Measurements from ENCODE around the gene FAM53B.
"Not testable (repeated sequence)": the region's sequence is repeated elsewhere in the genome, so short reads cannot be mapped to it uniquely, and the experiment has no call there.

FAM53B gene

DNA sequence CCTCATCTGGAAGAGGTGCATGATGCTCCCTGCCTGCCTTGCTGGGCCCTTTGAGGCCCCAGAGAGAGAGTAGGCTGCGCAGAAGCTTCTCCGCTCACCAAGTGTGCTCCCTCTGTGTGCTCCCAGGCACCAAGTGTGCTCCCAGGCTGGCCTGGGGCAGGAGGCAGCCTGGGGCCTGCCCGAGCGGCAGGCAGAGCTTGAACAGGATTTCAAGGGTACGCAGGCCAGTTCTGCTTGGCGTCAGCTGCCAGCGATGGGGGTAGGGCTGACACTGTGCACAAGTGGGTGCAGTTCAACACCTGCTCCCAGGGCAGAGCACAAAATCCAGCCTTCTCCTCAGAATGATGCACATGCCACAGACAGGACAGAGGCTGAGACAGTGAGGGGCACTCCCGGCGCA lies 119.7 kb downstream of the FAM53B start:
- DNase-seq: no peak

GRCh38 chr10:124624006-124624405 lies 120.2 kb downstream of the FAM53B start:
- no peak for DNase-seq

DNA sequence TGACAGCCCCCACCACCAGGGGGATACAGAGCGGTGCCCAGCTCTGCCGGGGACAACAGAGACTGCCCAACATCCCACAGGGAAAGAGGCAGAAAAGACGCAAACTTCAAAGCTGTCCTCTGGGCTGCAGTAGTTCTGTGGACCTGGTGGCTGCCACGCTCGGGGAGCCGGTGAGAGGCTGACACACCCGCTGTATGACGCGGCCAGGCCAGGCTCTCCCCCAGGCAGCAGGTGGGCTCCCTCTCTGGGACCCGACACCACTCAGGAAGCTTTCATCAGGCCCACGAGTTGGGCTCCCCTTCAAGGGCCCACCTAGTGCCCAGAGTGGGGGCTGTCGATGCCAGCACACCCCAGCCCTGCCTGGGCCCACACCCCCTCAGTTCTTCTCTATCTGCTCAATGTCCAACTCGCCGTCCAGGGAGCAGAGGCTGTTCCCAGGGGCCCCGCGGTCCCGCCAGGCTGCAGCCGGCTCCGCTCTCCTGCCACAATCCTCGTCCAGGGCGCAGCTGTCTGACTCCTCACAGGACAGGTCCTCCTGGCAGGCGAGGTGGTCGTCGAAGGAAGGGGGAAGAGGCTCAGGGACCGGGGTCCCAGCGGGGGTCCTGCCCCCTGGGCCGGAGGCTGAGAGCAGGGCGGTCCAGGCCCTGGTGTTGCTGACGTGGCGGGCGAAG lies 121.2 kb downstream of the FAM53B start:
- no peak for DNase-seq

DNA sequence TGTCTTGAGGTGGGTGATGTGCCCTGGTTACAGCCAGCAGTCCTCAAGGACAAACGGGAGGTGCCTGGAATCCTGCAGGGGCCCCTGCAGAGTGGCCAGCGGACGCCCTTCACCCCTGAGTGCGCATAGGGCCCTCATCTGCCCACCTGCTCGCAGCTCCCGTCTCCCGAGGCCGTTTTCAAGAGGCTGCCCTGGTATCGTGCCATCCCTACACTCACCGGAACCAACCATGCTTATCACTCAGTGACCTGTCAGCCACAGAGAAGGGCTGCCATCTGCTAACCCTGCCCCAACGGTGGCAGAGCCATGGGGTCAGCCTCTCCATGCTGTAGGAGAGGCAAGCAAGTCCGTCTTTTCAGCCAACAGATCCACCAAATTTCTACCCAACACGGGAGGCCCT lies 122.0 kb downstream of the FAM53B start:
- no peak for DNase-seq

GRCh38 chr10:124621637-124622036 lies 122.5 kb downstream of the FAM53B start:
- no peak for DNase-seq

GRCh38 chr10:124619802-124620490 lies 124.2 kb downstream of the FAM53B start:
- no peak for DNase-seq

- DNase-seq: no peak
These were observed 125.0 kb downstream of the FAM53B start for GRCh38 chr10:124619195-124619594.

DNA sequence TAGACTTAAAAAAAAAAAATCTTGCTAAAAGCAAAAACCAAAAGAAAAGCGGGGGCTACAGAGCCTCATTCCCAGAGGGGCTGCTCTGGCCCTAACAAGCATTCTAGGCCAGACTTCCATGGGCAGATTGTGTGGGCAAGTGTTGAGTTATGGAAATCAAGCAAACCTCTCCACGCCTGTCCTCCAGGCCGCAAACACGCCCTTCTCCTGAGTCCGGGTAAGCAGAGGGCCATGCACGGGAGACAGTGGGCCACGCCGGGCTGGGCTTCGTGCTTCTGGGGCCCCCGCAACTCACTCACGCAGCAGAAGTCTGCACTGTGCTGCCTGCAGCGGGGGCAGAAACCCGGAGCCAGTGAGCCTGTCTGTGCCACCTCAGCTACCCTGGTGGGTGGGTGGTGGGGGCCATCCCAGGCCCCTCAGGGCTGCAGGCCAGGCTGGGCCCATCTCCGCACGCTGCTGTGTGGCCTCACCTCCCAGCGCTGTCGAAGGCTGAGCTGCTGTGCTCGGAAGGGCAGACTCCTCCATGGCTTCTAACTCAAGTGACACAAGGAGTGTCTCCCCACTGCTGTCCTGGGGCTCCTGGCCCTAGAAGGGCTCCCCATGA lies 125.6 kb downstream of the FAM53B start:
- no peak for DNase-seq

DNA sequence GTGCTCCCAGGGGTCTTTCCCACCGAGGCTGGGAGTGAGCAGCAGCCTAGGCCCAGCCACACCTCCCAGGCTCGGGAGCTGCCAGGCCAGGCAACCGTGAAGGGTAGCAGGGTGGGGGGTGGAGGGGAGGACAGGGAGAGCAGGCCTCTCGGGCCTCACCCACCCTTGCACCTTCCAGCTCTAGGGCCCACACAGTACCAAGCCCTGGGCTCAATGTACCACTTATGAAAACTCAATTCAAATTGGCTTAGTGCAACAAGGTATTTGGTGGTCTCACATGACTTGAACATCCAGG lies 127.4 kb downstream of the FAM53B start:
- no peak for DNase-seq

- no peak for DNase-seq
These were observed 127.9 kb downstream of the FAM53B start for GRCh38 chr10:124616040-124616835.

DNA sequence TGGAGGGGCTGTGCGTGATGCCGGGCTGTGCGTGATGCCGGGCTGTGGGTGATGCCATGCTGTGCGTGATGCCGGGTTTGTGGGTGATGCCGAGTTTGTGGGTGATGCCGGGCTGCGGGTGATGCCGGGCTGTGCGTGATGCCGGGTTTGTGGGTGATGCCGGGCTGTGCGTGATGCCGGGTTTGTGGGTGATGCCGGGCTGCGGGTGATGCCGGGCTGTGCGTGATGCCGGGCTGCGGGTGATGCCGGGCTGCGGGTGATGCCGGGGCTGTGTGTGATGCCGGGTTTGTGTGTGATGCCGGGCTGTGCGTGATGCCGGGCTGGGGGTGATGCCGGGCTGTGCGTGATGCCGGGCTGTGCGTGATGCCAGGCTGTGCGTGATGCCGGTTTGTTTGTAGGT lies 128.9 kb downstream of the FAM53B start:
- no peak for DNase-seq

- no peak for DNase-seq
These were observed 130.0 kb downstream of the FAM53B start for GRCh38 chr10:124614003-124614659.

DNA sequence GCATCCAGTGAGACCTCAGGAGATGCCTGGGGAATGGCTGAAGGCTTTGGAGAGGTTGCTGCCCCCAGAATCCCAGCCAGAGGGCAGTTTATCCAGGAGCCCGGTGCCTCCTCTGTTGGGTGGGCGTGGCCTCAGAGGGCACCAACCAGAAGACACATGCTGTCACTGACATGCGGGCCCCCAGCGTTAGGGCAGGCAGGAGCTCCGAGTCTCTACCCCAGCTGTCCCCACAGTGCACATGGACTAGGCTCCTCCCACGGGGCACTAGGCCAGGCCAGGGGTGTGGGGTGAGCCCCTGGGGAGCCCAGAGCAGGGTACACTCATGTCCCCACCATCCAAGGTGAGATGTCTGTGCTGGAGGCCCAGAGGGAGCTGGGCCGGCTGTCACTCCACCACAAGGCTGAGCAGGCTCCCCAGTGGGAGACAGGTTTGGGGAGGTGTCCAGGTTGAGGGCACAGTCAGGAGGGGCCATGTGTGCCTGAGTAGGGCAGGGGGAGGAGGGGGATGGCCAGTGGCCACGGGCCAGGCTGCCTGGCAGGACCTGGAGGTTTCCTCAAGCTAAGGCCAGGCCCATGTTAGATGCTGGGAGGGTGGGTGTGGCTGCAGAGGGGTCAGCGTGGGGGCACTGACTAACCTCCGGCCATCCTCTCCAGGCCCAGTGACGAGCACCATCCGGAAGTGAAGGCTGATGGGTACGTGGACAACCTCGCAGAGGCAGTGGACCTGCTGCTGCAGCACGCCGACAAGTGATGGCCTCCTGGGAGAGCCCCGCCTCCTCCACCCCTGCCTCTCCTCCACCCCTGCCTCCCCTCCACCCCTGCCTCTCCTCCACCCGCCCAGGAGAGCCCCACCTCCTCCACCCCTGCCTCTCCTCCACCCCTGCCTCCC lies 131.3 kb downstream of the FAM53B start:
- DNase-seq: no peak

DNA sequence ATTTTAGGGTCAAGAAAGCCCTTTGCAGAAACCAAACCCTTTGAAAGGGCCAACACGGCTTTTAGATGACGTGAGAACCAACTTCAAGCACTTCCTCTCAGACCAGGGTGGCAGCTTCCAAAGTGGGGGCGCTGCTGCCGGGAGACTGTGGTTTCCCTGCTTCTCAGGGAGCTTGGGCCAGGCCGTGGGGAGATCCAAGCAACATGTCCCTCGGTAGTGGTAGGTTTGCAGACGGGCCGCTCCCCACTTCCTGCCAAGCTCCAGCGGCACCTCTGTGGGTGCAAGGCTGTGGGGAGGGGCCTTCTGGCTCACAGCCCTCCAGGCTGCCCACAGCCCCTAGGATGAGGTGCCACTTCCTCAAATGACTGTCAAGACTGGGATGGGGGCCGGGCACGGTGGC lies 132.4 kb downstream of the FAM53B start:
- DNase-seq: no peak

GRCh38 chr10:124610851-124611250 lies 133.3 kb downstream of the FAM53B start:
- not testable (repeated sequence) for DNase-seq

GRCh38 chr10:124610186-124610585 lies 134.0 kb downstream of the FAM53B start:
- not testable (repeated sequence) for DNase-seq

DNA sequence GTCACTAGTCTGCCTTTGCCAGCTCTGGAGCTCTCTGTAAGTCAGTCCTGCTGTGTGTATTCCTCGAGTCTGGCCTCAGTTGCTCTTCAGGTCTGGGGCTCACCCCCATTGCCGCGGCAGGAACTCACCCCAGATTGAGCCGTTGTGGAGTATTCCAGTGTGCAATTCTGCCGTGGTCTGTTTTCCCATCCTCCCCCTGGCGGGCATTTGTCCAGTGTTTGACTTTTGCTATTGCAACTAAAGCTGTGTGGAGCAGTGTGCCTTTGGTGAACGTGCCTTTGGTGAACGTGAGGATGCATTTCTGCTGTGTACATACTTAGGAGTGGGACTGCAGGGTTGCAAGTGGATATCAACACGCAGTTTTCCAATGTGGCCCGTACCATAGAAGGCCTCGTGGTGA lies 134.5 kb downstream of the FAM53B start:
- DNase-seq: no peak

GRCh38 chr10:124608093-124608721 lies 136.0 kb downstream of the FAM53B start:
- no peak for DNase-seq

- no peak for DNase-seq
These were observed 136.5 kb downstream of the FAM53B start for GRCh38 chr10:124607693-124608092.

- DNase-seq: no peak
These were observed 137.4 kb downstream of the FAM53B start for GRCh38 chr10:124606822-124607221.
